Measurements from ENCODE around the gene MIAT. TPM values are rescaled to one million over a fixed set of nuclear protein-coding genes. Genes with fewer than 3 reads are reported as not detected.

The MIAT gene
- total RNA-seq, 4 donors from 2014 or later: 0.50 to 2.4 (median 1.4) TPM

DNA sequence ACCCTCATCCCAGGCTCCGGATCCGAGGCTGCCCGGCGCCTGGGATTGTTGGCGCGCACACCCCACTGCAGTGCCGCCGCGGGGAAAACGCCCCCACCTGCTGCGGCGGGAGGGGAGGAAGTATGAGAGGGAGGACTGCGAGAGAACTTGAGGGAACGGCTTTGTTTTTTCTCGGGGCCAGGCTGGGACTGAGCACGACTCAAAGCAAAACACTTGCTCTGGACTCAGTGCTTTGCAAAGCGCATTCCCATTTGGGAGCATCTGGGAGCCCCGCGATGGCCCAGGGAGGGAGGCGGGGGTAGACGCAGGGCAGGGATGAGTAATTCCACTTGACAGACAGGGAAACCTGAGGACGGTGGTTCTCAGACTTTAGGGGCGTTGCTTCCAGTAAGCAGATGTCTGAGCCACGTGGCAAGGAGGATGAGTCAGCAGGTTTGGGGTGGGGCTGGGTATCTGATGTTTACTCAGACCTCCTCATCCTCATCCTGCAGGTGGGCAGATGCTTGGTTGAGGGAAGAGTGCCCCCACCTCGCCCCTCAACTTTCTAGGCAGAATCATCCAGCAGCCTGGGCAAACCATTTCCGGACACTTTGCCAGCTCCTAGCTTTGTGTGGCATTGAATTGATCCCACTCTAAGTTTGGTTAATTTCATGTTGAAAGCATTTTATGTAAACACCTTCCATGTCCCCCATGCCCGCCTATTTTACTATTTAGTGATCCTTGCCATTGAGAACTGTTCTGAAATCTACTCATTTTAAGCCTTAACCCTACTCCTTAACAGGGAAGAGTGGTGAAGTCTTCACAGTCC, 1.5 kb downstream of the MIAT start:
- intact Hi-C loops (cut with DNase I): no loop called here
- H3K4me3 ChIP-seq: peak overlapping the region; percentile 2 to 61 (median 32)
- WGBS, 2 donors: 4 to 8% methylated on average over 6 to 10 of the region's 27 CpGs

DNA sequence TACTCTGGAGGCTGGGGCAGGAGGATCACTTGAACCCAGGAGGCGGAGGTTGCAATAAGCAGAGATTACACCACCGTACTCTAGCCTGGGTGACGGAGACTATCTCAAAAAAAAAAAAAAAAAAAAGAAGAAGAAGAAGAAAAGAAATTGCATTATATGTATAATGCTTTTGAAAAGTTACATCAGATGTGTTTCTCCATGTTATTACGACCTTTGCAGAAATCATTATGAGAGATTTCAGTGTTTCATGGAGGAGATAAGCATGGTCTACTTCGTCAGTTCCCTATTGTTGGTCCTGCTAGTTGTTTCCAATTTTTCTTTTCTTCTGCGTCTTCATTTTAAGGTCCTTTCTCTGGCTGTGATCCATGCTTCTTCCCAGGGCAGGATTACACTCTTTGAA, 3.0 kb downstream of the MIAT start:
- no peak for TF ChIP-seq POLR2A (IDR thresholded peaks at IDR 0.05)
- TF ChIP-seq, protein P1, sequence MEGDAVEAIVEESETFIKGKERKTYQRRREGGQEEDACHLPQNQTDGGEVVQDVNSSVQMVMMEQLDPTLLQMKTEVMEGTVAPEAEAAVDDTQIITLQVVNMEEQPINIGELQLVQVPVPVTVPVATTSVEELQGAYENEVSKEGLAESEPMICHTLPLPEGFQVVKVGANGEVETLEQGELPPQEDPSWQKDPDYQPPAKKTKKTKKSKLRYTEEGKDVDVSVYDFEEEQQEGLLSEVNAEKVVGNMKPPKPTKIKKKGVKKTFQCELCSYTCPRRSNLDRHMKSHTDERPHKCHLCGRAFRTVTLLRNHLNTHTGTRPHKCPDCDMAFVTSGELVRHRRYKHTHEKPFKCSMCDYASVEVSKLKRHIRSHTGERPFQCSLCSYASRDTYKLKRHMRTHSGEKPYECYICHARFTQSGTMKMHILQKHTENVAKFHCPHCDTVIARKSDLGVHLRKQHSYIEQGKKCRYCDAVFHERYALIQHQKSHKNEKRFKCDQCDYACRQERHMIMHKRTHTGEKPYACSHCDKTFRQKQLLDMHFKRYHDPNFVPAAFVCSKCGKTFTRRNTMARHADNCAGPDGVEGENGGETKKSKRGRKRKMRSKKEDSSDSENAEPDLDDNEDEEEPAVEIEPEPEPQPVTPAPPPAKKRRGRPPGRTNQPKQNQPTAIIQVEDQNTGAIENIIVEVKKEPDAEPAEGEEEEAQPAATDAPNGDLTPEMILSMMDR (IDR thresholded peaks at IDR 0.05): no peak
- DNase-seq: no peak
- no peak overlapping the region for H3K27ac ChIP-seq
- H3K4me1 ChIP-seq: peaks cover 22 to 29% (median 22%) of the 10 kb centered on the region in 3 donors
- H3K27me3 ChIP-seq: peaks cover 8 to 80% (median 12%) of the 10 kb centered on the region in 4 donors
- no peaks in the 10 kb centered on the region for H3K36me3 ChIP-seq
- no peaks in the 10 kb centered on the region for H3K9me3 ChIP-seq
- 63 to 78% methylated on average over 6 of the region's 6 CpGs for WGBS, 2 donors
- no peak overlapping the region for H3K4me3 ChIP-seq
- intact Hi-C loops (cut with DNase I): no loop called here

More for the DNA sequence above, 1.5 kb downstream of the MIAT start:
- TF ChIP-seq, protein P1 (IDR thresholded peaks at IDR 0.05): no peak
- no peak for TF ChIP-seq POLR2A (IDR thresholded peaks at IDR 0.05)
- peak; percentile 20 for DNase-seq
- Histone ChIP-seq H3K27ac (no peak overlapping the region), H3K36me3 (no peaks in the 10 kb centered on the region), H3K9me3 (no peaks in the 10 kb centered on the region), H3K4me1 (peaks cover 22 to 29% (median 22%) of the 10 kb centered on the region in 3 donors), H3K27me3 (peaks cover 8 to 86% (median 12%) of the 10 kb centered on the region in 4 donors)

DNA sequence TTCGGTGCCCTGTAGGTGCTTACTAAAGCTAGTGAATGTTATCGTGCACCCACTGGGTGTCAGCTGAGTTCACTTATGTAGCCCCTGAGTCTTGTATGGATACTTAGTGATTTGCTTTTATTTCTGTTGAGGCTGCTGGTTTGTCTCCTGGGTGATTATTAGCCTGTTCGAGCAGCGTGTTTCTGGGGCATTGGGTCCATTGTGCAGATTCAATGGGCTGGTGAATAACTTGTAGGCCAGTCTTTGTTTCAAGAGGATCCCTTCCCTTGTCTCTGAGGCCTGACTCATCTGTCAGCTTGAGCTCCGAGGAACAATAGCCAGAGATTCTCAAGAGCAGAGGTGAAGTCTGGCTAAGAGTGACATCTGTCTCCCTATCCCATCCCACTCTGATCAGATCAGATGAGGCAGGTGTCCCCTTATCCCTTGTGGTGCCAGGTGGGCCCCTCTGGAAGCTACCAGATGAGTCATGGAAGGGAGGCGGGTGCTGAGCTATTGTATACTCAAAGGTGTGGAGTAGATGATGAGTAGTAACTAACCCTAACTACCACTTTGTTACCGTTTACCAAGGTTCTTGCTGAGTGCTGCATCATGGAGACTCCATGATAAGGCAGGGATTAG, 3.7 kb downstream of the MIAT start:
- intact Hi-C loops (cut with DNase I): no loop called here
- no peak for DNase-seq
- Histone ChIP-seq H3K27me3 (peaks cover 8 to 77% (median 12%) of the 10 kb centered on the region in 4 donors), H3K4me3 (no peak overlapping the region), H3K27ac (no peak overlapping the region), H3K36me3 (no peaks in the 10 kb centered on the region), H3K4me1 (peaks cover 22 to 29% (median 22%) of the 10 kb centered on the region in 3 donors), H3K9me3 (no peaks in the 10 kb centered on the region)
- 57 to 72% methylated on average over 4 to 6 of the region's 7 CpGs for WGBS, 2 donors
- TF ChIP-seq POLR2A (IDR thresholded peaks at IDR 0.05): no peak
- TF ChIP-seq, protein P1 (IDR thresholded peaks at IDR 0.05): no peak

DNA sequence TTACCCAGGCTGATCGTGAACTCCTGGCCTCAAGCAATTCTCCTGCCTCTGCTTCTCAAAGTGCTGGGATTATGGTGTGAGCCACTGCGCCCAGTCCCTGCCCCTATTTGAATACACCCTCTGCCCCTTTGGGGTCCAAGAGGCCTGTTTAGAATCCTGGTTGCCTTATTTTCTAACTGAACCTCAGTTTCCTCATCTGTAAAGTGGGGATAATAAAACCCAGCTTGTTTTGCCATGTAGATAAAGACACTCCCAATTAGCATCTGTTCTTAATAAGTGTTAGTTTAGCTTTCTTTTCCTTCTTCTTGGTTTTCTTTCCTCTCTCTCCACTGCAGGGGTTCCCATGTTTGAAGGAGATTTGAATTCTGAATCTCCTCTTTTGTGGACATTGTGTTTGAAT, 4.8 kb downstream of the MIAT start:
- no peak overlapping the region for H3K4me3 ChIP-seq
- peaks cover 18 to 23% (median 20%) of the 10 kb centered on the region in 3 donors for H3K4me1 ChIP-seq
- no peak for DNase-seq
- WGBS, 2 donors: 79 to 81% methylated on average over 2 of the region's 2 CpGs
- no peak for TF ChIP-seq POLR2A (IDR thresholded peaks at IDR 0.05)
- TF ChIP-seq, protein P1 (IDR thresholded peaks at IDR 0.05): no peak
- H3K27ac ChIP-seq: no peak overlapping the region
- H3K9me3 ChIP-seq: no peaks in the 10 kb centered on the region
- H3K27me3 ChIP-seq: peaks cover 5 to 76% (median 11%) of the 10 kb centered on the region in 4 donors
- intact Hi-C loops (cut with DNase I): no loop called here
- no peaks in the 10 kb centered on the region for H3K36me3 ChIP-seq

DNA sequence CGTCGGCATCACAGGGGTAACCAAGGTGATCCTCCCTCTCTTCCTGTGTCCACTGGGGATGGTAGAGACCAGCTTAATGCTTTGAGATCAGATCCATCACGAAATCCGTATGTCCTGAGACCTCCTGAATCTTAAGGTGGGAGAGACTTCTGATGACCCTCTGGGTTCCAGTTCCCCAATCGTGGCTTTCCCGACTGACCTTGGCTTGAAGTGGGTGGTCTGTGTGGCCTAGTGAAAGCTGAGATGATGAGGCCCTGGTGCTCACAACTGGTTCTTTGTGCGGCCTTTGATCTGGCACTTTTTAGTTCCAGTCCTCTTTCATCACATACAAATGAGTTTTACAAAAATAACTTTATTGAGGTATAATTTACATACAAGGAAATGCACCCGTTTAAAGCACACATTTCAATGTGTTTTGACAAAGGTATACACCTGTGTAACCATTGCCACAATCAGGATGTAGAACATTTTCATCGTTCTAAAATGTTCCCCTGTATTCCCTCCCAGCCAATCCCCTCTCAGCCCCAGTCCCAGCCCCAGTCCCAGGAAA, 6.1 kb downstream of the MIAT start:
- TF ChIP-seq POLR2A (IDR thresholded peaks at IDR 0.05): no peak
- TF ChIP-seq, protein P1 (IDR thresholded peaks at IDR 0.05): no peak
- 75 to 84% methylated on average over 9 of the region's 9 CpGs for WGBS, 2 donors
- intact Hi-C loops (cut with DNase I): no loop called here
- Histone ChIP-seq H3K27ac (no peak overlapping the region), H3K27me3 (peaks cover 0 to 75% (median under 1%) of the 10 kb centered on the region in 4 donors), H3K36me3 (no peaks in the 10 kb centered on the region), H3K9me3 (no peaks in the 10 kb centered on the region), H3K4me1 (peaks cover 7 to 10% (median 9%) of the 10 kb centered on the region in 3 donors), H3K4me3 (no peak overlapping the region)
- no peak for DNase-seq

Measured in esophagus squamous epithelium (tissue), 5 donors.